Uterus (tissue), 4 donors: ENCODE results near the gene FABP6. TPM values are rescaled to one million over a fixed set of nuclear protein-coding genes. Genes with fewer than 3 reads are reported as not detected.
"Not testable (repeated sequence)": the region's sequence is repeated elsewhere in the genome, so short reads cannot be mapped to it uniquely, and the experiment has no call there.

Experiments used
- DNase-seq, 2 donors: peaks; one replicate each; pipeline ENCODE4 v3.0.0-alpha.2; 2019 to 2020
- H3K27ac ChIP-seq, 2 donors: fragments of 200-600 bp; sonication (generic); 1 replicate in 1 of 2; 2 replicates in 1 of 2; pipeline ENCODE4 v1.5.1; 2016 to 2018
- H3K27me3 ChIP-seq, 2 donors: fragments of 200-600 bp; sonication (generic); one replicate each; pipeline ENCODE4 v1.5.1; 2018 to 2019; ENCODE audit warnings: control low read depth in 1 of 2
- H3K36me3 ChIP-seq, 2 donors: fragments of 200-600 bp; sonication (generic); one replicate each; pipeline ENCODE4 v1.5.1; 2019; ENCODE audit warnings: control low read depth in 1 of 2
- H3K4me1 ChIP-seq, 2 donors: fragments of 200-600 bp; sonication (generic); one replicate each; pipeline ENCODE4 v1.5.1; 2018 to 2019; ENCODE audit warnings: control low read depth in 1 of 2
- H3K4me3 ChIP-seq, 2 donors: fragments of 200-600 bp; sonication (generic); 1 replicate in 1 of 2; 2 replicates in 1 of 2; pipeline ENCODE4 v1.5.1; 2018 to 2019; ENCODE audit warnings: mild to moderate bottlenecking in 1 of 2
- H3K9me3 ChIP-seq, 2 donors: fragments of 200-600 bp; sonication (generic); one replicate each; pipeline ENCODE4 v1.5.1; 2019; ENCODE audit warnings: control low read depth in 1 of 2
- CTCF ChIP-seq, 4 experiments: fragments of 200-600 bp in 2 of 4; fragments of 450-650 bp in 2 of 4; sonication (generic) in 2 of 4; IDR thresholded peaks; one replicate each; pipeline ENCODE4 v1.5.1; 2016 to 2019; ENCODE audit warnings: antibody characterized with exemption in 4 of 4, mild to moderate bottlenecking in 2 of 4, moderate library complexity in 1 of 4
- POLR2A ChIP-seq, 2 donors: fragments of 450-650 bp; IDR thresholded peaks; one replicate each; pipeline ENCODE4 v1.6.1; 2016; ENCODE audit warnings: antibody characterized with exemption in 2 of 2, mild to moderate bottlenecking in 1 of 2, moderate library complexity in 1 of 2
- intact Hi-C: fragments of 100-400 bp; cut with DNase I; formaldehyde crosslinking; loops from one replicate; pipeline ENCODE4 v1.15.1; 2023; ENCODE audit warnings: low total_unique reads
- total RNA-seq, 4 donors: library from RNA; depleted of rRNA in 3 of 4; stranded (reverse); fragments of >200 nt in 3 of 4; gene quantifications; one replicate each; pipeline versions ENCODE4 v1.1.0 to v1.2.4, GENCODE V29; 2014 to 2023
- donor health status: DM: yes; HTN: yes; CAD: no.

FABP6 gene
- total RNA-seq, 4 donors from 2014 or later = 0.59 to 0.76 TPM; not detected in 2

GRCh38 chr5:160235731-160236130, 6.4 kb downstream of the FABP6 start:
- TF ChIP-seq CTCF (IDR thresholded peaks at IDR 0.05) (no peak), POLR2A (IDR thresholded peaks at IDR 0.05) (no peak)
- no peaks in the 10 kb centered on the region for H3K4me1 ChIP-seq
- DNase-seq = no peak
- H3K27me3 ChIP-seq = no peaks in the 10 kb centered on the region
- H3K27ac ChIP-seq = no peak overlapping the region
- H3K9me3 ChIP-seq = no peaks in the 10 kb centered on the region
- no peak overlapping the region for H3K4me3 ChIP-seq
- no peaks in the 10 kb centered on the region for H3K36me3 ChIP-seq
- intact Hi-C loops = no loop called here

GRCh38 chr5:160237571-160238093, 8.3 kb downstream of the FABP6 start:
- Histone ChIP-seq H3K27ac (no peak overlapping the region), H3K9me3 (no peaks in the 10 kb centered on the region), H3K36me3 (no peaks in the 10 kb centered on the region), H3K27me3 (no peaks in the 10 kb centered on the region), H3K4me1 (no peaks in the 10 kb centered on the region), H3K4me3 (no peak overlapping the region)
- intact Hi-C loops = no loop called here
- TF ChIP-seq POLR2A (IDR thresholded peaks at IDR 0.05) (no peak), CTCF (IDR thresholded peaks at IDR 0.05) (no peak)
- no peak for DNase-seq

GRCh38 chr5:160240350-160240749, 11.0 kb downstream of the FABP6 start:
- intact Hi-C loops = no loop called here

DNA sequence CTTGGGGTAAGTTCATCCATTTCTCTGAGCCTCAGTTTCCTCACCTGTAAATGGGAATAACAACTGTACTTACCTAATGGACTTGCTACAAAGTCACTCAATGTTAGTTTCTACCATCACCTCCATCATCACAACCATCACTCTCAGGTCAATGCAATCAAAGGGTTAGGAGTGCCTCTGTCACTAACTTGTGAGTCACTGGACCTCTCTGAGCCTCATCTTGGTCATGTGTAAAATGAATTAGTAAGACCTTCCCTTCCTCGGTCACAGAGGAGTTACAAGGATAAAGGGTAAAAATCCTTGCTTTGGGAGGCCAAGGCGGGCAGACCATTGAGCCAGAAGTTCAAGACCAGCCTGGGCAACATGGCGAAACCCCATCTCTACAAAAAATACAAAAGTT, 12.8 kb downstream of the FABP6 start:
- no peak for DNase-seq
- Histone ChIP-seq H3K27ac (no peak overlapping the region), H3K27me3 (no peaks in the 10 kb centered on the region), H3K4me1 (no peaks in the 10 kb centered on the region), H3K9me3 (no peaks in the 10 kb centered on the region), H3K4me3 (no peak overlapping the region), H3K36me3 (no peaks in the 10 kb centered on the region)
- no peak for TF ChIP-seq POLR2A (IDR thresholded peaks at IDR 0.05)
- no peak for TF ChIP-seq CTCF (IDR thresholded peaks at IDR 0.05)
- intact Hi-C loops = no loop called here

More at GRCh38 chr5:160240350-160240749, 11.0 kb downstream of the FABP6 start:
- H3K4me3 ChIP-seq = no peak overlapping the region
- DNase-seq = no peak
- H3K27me3 ChIP-seq = no peaks in the 10 kb centered on the region
- no peak for TF ChIP-seq CTCF (IDR thresholded peaks at IDR 0.05)
- TF ChIP-seq POLR2A (IDR thresholded peaks at IDR 0.05) = no peak
- H3K27ac ChIP-seq = no peak overlapping the region
- H3K9me3 ChIP-seq = no peaks in the 10 kb centered on the region
- H3K4me1 ChIP-seq = no peaks in the 10 kb centered on the region
- H3K36me3 ChIP-seq = no peaks in the 10 kb centered on the region

- intact Hi-C loops = no loop called here
- Histone ChIP-seq H3K9me3 (no peaks in the 10 kb centered on the region), H3K27ac (no peak overlapping the region), H3K4me1 (no peaks in the 10 kb centered on the region), H3K4me3 (no peak overlapping the region), H3K36me3 (no peaks in the 10 kb centered on the region), H3K27me3 (no peaks in the 10 kb centered on the region)
- DNase-seq = no peak
- TF ChIP-seq POLR2A (IDR thresholded peaks at IDR 0.05) = no peak
- TF ChIP-seq CTCF (IDR thresholded peaks at IDR 0.05) = no peak
Observed at GRCh38 chr5:160245506-160246086, 16.3 kb downstream of the FABP6 start.

GRCh38 chr5:160249570-160249969, 20.3 kb downstream of the FABP6 start:
- H3K9me3 ChIP-seq, H3K4me3 ChIP-seq, DNase-seq, H3K27me3 ChIP-seq, H3K36me3 ChIP-seq, intact Hi-C loops, H3K4me1 ChIP-seq, H3K27ac ChIP-seq: not testable (repeated sequence)
